HEK293 (cell line): Measurements from ENCODE around the gene PCBD1.

Experiments used
- CTCF ChIA-PET: fragments of 350-600 bp; formaldehyde crosslinking; extraction: SDS; loops from one replicate; lab custom pipeline; 2021; ENCODE audit warnings: antibody characterized with exemption; lab: Yijun Ruan, JAX
- POLR2A ChIA-PET: fragments of 300-600 bp; formaldehyde crosslinking; extraction: SDS; loops from one replicate; lab custom pipeline; 2020; ENCODE audit warnings: antibody characterized with exemption, inconsistent platforms; lab: Yijun Ruan, JAX
- H3K27ac ChIP-seq: fragments of 200-500 bp; sonication (Bioruptor generic); 2 replicates; pipeline ENCODE4 v1.5.1; 2014; ENCODE audit warnings: low read depth, low read length, control low read depth, inconsistent platforms; ENCODE audit errors: extremely low read depth
- H3K36me3 ChIP-seq, 2 experiments: fragments of 200-500 bp in 1 of 2; sonication (Bioruptor generic) in 1 of 2; 1 replicate in 1 of 2; 2 replicates in 1 of 2; pipeline ENCODE4 v1.5.1; 2014 to 2017; ENCODE audit warnings: inconsistent platforms in 2 of 2, low read length in 2 of 2; ENCODE audit not compliant: control insufficient read depth in 2 of 2, insufficient read depth in 1 of 2
- H3K4me1 ChIP-seq: fragments of 200-500 bp; sonication (Bioruptor generic); 2 replicates; pipeline ENCODE4 v1.5.1; 2014; ENCODE audit warnings: mild to moderate bottlenecking, low read length, inconsistent platforms; ENCODE audit not compliant: control insufficient read depth, insufficient read depth
- H3K4me3 ChIP-seq: 2 replicates; pipeline ENCODE4 v1.5.1; 2011; ENCODE audit warnings: low read depth, mild to moderate bottlenecking, control low read depth, low read length, moderate library complexity
- H3K9me3 ChIP-seq: fragments of 200-500 bp; sonication (Bioruptor generic); 2 replicates; pipeline ENCODE4 v1.5.1; 2014; ENCODE audit warnings: low read depth, low read length, inconsistent platforms; ENCODE audit not compliant: control insufficient read depth, insufficient read depth
- GLI2 ChIP-seq: fragments of 450-650 bp; formaldehyde crosslinking; IDR thresholded peaks from 2 replicates; pipeline ENCODE4; 2017; ENCODE audit warnings: missing biosample characterization, missing genetic modification characterization, low read depth, borderline replicate concordance
- HOXD13 ChIP-seq: sonication (generic); formaldehyde crosslinking; IDR thresholded peaks from 2 replicates; pipeline ENCODE4 v1.8.0; 2022; ENCODE audit warnings: missing genetic modification reagents, borderline replicate concordance
- KLF9 ChIP-seq: fragments of 450-650 bp; formaldehyde crosslinking; IDR thresholded peaks from 2 replicates; pipeline ENCODE4 v1.5.1; 2016; ENCODE audit warnings: missing biosample characterization, missing genetic modification characterization, low read depth
- PATZ1 ChIP-seq: fragments of 450-650 bp; formaldehyde crosslinking; IDR thresholded peaks from 2 replicates; pipeline ENCODE4 v1.5.1; 2016; ENCODE audit warnings: missing biosample characterization, missing genetic modification characterization
- PRDM10 ChIP-seq: fragments of 450-650 bp; formaldehyde crosslinking; IDR thresholded peaks from 2 replicates; pipeline ENCODE4 v1.5.1; 2016; ENCODE audit warnings: missing biosample characterization, missing genetic modification characterization
- SP2 ChIP-seq: fragments of 450-650 bp; formaldehyde crosslinking; IDR thresholded peaks from 2 replicates; pipeline ENCODE4 v1.5.1; 2016; ENCODE audit warnings: missing biosample characterization, missing genetic modification characterization
- SP3 ChIP-seq: fragments of 450-650 bp; formaldehyde crosslinking; IDR thresholded peaks from 2 replicates; pipeline ENCODE4 v1.5.1; 2016; ENCODE audit warnings: missing biosample characterization, missing genetic modification characterization
- TSHZ1 ChIP-seq: fragments of 450-650 bp; formaldehyde crosslinking; IDR thresholded peaks from 2 replicates; pipeline ENCODE4 v1.5.1; 2016; ENCODE audit warnings: missing biosample characterization, missing genetic modification characterization, borderline replicate concordance
- ZFP69B ChIP-seq: fragments of 450-650 bp; formaldehyde crosslinking; IDR thresholded peaks from 2 replicates; pipeline ENCODE4 v1.5.1; 2016; ENCODE audit warnings: missing biosample characterization, missing genetic modification characterization
- ZNF138 ChIP-seq: fragments of 450-650 bp; formaldehyde crosslinking; IDR thresholded peaks from 2 replicates; pipeline ENCODE4 v1.5.1; 2016; ENCODE audit warnings: missing biosample characterization, missing genetic modification characterization, borderline replicate concordance
- ZNF24 ChIP-seq: fragments of 450-650 bp; formaldehyde crosslinking; IDR thresholded peaks from 2 replicates; pipeline ENCODE4 v1.5.1; 2016; ENCODE audit warnings: missing biosample characterization, missing genetic modification characterization
- ZNF280C ChIP-seq: fragments of 450-650 bp; formaldehyde crosslinking; IDR thresholded peaks from 2 replicates; pipeline ENCODE4 v1.5.1; 2016; ENCODE audit warnings: missing biosample characterization, missing genetic modification characterization
- ZNF302 ChIP-seq: fragments of 450-650 bp; formaldehyde crosslinking; IDR thresholded peaks from 2 replicates; pipeline ENCODE4 v1.5.1; 2016; ENCODE audit warnings: missing biosample characterization, missing genetic modification characterization, low read depth
- ZNF335 ChIP-seq: fragments of 450-650 bp; formaldehyde crosslinking; conservative IDR thresholded peaks from 2 replicates; pipeline ENCODE4 v1.5.1; 2016; ENCODE audit warnings: missing biosample characterization, missing genetic modification characterization
- ZNF398 ChIP-seq: fragments of 450-650 bp; formaldehyde crosslinking; IDR thresholded peaks from 2 replicates; pipeline ENCODE4 v1.5.1; 2017; ENCODE audit warnings: missing biosample characterization, missing genetic modification characterization
- ZNF473 ChIP-seq: fragments of 450-650 bp; formaldehyde crosslinking; IDR thresholded peaks from 2 replicates; pipeline ENCODE4 v1.5.1; 2017; ENCODE audit warnings: missing biosample characterization, missing genetic modification characterization
- ZNF488 ChIP-seq: fragments of 450-650 bp; formaldehyde crosslinking; IDR thresholded peaks from 2 replicates; pipeline ENCODE4 v1.5.1; 2016; ENCODE audit warnings: missing biosample characterization, missing genetic modification characterization
- ZNF777 ChIP-seq: fragments of 450-650 bp; formaldehyde crosslinking; IDR thresholded peaks from 2 replicates; pipeline ENCODE4 v1.5.1; 2017; ENCODE audit warnings: missing biosample characterization, missing genetic modification characterization, borderline replicate concordance

Gene PCBD1

GRCh38 chr10:70892631-70893030 lies 4.3 kb upstream of the PCBD1 start:
- ChIA-PET POLR2A (no interaction called here), CTCF (interaction anchor here (0.6 to 1.0 kb wide), 2 partner anchors 20 to 392 kb away, joined by 3 read pairs; no protein-coding TSS in a partner anchor)
- Histone ChIP-seq H3K9me3 (no peaks in the 10 kb centered on the region), H3K4me1 (peaks cover 4% of the 10 kb centered on the region), H3K4me3 (no peak overlapping the region), H3K36me3 (no peaks in the 10 kb centered on the region), H3K27ac (no peak overlapping the region)
- TF ChIP-seq ZFP69B (tag by site-specific recombination) (no peak), KLF9 (tag by site-specific recombination) (no peak), ZNF302 (tag by site-specific recombination) (no peak), ZNF280C (no peak), GLI2 (tag by site-specific recombination) (no peak), ZNF488 (tag by site-specific recombination) (no peak)

GRCh38 chr10:70891627-70892026 lies 3.3 kb upstream of the PCBD1 start:
- H3K9me3 ChIP-seq = no peaks in the 10 kb centered on the region
- H3K27ac ChIP-seq = no peak overlapping the region
- POLR2A ChIA-PET = no interaction called here
- no peaks in the 10 kb centered on the region for H3K36me3 ChIP-seq
- CTCF ChIA-PET = interaction anchor here (0.6 to 1.2 kb wide), 2 partner anchors 10 to 12 kb away, joined by 3 to 9 read pairs; no protein-coding TSS in a partner anchor
- H3K4me1 ChIP-seq = peaks cover 4% of the 10 kb centered on the region
- H3K4me3 ChIP-seq = no peak overlapping the region
- no peak for TF ChIP-seq ZNF335 (tag by site-specific recombination)
- no peak for TF ChIP-seq PRDM10 (tag by site-specific recombination)
- no peak for TF ChIP-seq ZNF398 (tag by site-specific recombination)
- TF ChIP-seq SP3 (tag by site-specific recombination) = no peak
- TF ChIP-seq ZNF24 (tag by site-specific recombination) = no peak
- no peak for TF ChIP-seq ZNF777
- no peak for TF ChIP-seq PATZ1
- TF ChIP-seq ZNF138 = no peak
- TF ChIP-seq ZNF473 (tag by site-specific recombination) = no peak
- TF ChIP-seq SP2 (tag by site-specific recombination) = no peak
- no peak for TF ChIP-seq KLF9 (tag by site-specific recombination)
- TF ChIP-seq TSHZ1 (tag by site-specific recombination) = no peak
- no peak for TF ChIP-seq HOXD13 (CRISPR knock-in tag)
